BLaER1 treated with 17β-estradiol and CSF1 and Interleukin-3, amounts not matched to agents 10 nM and 100 nM (cell line): ENCODE data around the gene ABHD4.
A peak's percentile ranks its signal among the peaks of the same experiment; 100 is the strongest.
"Not testable (repeated sequence)": the region's sequence is repeated elsewhere in the genome, so short reads cannot be mapped to it uniquely, and the experiment has no call there.

Source experiments
- H3K27ac ChIP-seq, 11 experiments: shearing (Covaris generic); formaldehyde crosslinking; 2 replicates each; pipeline ENCODE4 v1.8.1; 2022
- H3K27me3 ChIP-seq, 11 experiments: shearing (Covaris generic); formaldehyde crosslinking; 2 replicates each; pipeline ENCODE4 v1.8.1; 2022
- H3K36me3 ChIP-seq, 11 experiments: shearing (Covaris generic); formaldehyde crosslinking; 2 replicates each; pipeline ENCODE4 v1.8.1; 2022
- H3K4me1 ChIP-seq, 10 experiments: shearing (Covaris generic); formaldehyde crosslinking; 2 replicates each; pipeline ENCODE4 v1.8.1; 2022
- H3K4me2 ChIP-seq, 11 experiments: shearing (Covaris generic); formaldehyde crosslinking; 2 replicates each; pipeline ENCODE4 v1.8.1; 2022
- H3K4me3 ChIP-seq, 10 experiments: shearing (Covaris generic); formaldehyde crosslinking; 2 replicates each; pipeline ENCODE4 v1.8.1; 2022
- H3K9ac ChIP-seq, 11 experiments: shearing (Covaris generic); formaldehyde crosslinking; 2 replicates each; pipeline ENCODE4 v1.8.1; 2022
- H3K9me3 ChIP-seq, 11 experiments: shearing (Covaris generic); formaldehyde crosslinking; replicated peaks in 1 of 11; 2 replicates each; pipeline ENCODE4 v1.8.1; 2022
- H4K20me1 ChIP-seq, 11 experiments: shearing (Covaris generic); formaldehyde crosslinking; 2 replicates each; pipeline ENCODE4 v1.8.1; 2022
- Cebpa-rat ChIP-seq, 11 experiments: shearing (Covaris generic); IDR thresholded peaks; 2 replicates each; pipeline ENCODE4 v1.8.1; 2022

ABHD4 gene

GRCh38 chr14:22577334-22577908 lies 20.7 kb upstream of the ABHD4 start:
- Histone ChIP-seq H3K4me1 (peaks cover 0 to 33% (median 10%) of the 10 kb centered on the region in 10 experiments; a peak in 16 of 20 replicates), H3K27me3 (no peaks in the 10 kb centered on the region), H3K9me3 (0 out of 22 replicates have a peak, but pooled peaks cover 0 to 6% (median 0%) of the 10 kb centered on the region in 11 experiments), H3K4me2 (no peak overlapping the region), H3K36me3 (peaks cover 52 to 89% (median 59%) of the 10 kb centered on the region in 11 experiments), H3K27ac (no peak overlapping the region), H3K9ac (no peak overlapping the region), H4K20me1 (peaks cover 0 to 86% (median 12%) of the 10 kb centered on the region in 11 experiments; a peak in 11 of 22 replicates), H3K4me3 (no peak overlapping the region)
- TF ChIP-seq Cebpa-rat (IDR thresholded peaks at IDR 0.05): no peak

DNA sequence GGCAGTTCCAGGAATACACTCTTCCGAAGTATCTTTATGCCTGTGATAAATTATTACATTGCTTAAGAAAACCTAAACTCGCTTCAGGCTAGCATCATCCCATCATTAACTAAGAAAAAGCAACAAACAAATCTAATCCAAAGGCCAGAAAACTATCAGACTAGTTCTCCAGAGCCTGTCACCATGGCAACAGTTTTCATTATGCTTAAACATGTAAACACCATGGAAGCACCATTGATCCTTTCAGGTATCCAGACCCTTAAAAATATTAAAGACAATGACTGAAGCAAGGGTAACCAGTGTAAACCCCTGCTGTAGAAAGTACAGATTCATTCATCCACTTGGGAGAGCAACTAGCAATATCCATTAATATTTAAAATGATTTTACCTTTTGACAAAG lies 18.9 kb upstream of the ABHD4 start:
- no peak overlapping the region for H3K27ac ChIP-seq

GRCh38 chr14:22579881-22580280 lies 18.2 kb upstream of the ABHD4 start:
- no peak overlapping the region for H3K4me3 ChIP-seq
- peaks cover 24 to 31% (median 27%) of the 10 kb centered on the region in 10 experiments for H3K4me1 ChIP-seq
- H3K9me3 ChIP-seq: 0 out of 22 replicates have a peak, but pooled peaks cover 0 to 6% (median 0%) of the 10 kb centered on the region in 11 experiments
- peaks cover 0 to 96% (median 28%) of the 10 kb centered on the region in 11 experiments; a peak in 12 of 22 replicates for H4K20me1 ChIP-seq
- H3K36me3 ChIP-seq: peaks cover 29 to 78% (median 42%) of the 10 kb centered on the region in 11 experiments
- no peak overlapping the region for H3K27ac ChIP-seq
- TF ChIP-seq Cebpa-rat (IDR thresholded peaks at IDR 0.05): no peak
- no peak overlapping the region for H3K9ac ChIP-seq
- no peaks in the 10 kb centered on the region for H3K27me3 ChIP-seq
- H3K4me2 ChIP-seq: no peak overlapping the region

More for the DNA sequence above, 18.9 kb upstream of the ABHD4 start:
- TF ChIP-seq Cebpa-rat (IDR thresholded peaks at IDR 0.05): no peak
- Histone ChIP-seq H3K4me2 (no peak overlapping the region), H3K9ac (0 out of 22 replicates have a peak overlapping the region, but pooled peaks of 1 of the 11 experiments have one; percentile 45), H4K20me1 (peaks cover 0 to 96% (median 23%) of the 10 kb centered on the region in 11 experiments; a peak in 12 of 22 replicates), H3K9me3 (0 out of 22 replicates have a peak, but pooled peaks cover 0 to 6% (median 0%) of the 10 kb centered on the region in 11 experiments), H3K4me3 (no peak overlapping the region), H3K36me3 (peaks cover 36 to 78% (median 42%) of the 10 kb centered on the region in 11 experiments), H3K27me3 (no peaks in the 10 kb centered on the region), H3K4me1 (peaks cover 18 to 31% (median 22%) of the 10 kb centered on the region in 10 experiments)

DNA sequence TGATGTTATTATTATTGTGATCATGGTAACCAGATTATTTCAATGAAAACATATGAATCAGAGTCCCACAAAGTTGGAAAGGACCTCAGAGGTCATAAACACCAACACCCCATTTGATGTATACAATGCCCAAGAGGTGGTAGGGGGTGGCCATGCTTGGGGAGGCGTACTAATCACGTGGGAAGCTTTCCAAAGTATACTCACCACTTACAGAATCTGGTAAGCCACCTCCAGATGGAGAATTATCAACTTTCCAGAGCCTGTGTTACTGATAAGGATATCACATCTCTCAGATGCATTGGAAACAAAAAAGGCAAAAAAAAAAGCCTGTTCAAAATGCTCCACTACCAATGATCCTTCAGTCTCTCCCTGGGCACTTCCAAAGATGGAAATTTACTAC lies 17.5 kb upstream of the ABHD4 start:
- H3K27ac ChIP-seq: no peak overlapping the region
- H4K20me1 ChIP-seq: peaks cover 0 to 96% (median 28%) of the 10 kb centered on the region in 11 experiments; a peak in 12 of 22 replicates
- H3K4me1 ChIP-seq: peaks cover 24 to 36% (median 32%) of the 10 kb centered on the region in 10 experiments
- H3K36me3 ChIP-seq: peaks cover 22 to 71% (median 36%) of the 10 kb centered on the region in 11 experiments
- no peak overlapping the region for H3K4me3 ChIP-seq
- H3K27me3 ChIP-seq: no peaks in the 10 kb centered on the region
- no peak overlapping the region for H3K9ac ChIP-seq
- H3K9me3 ChIP-seq: 0 out of 22 replicates have a peak, but pooled peaks cover 0 to 3% (median 0%) of the 10 kb centered on the region in 11 experiments
- no peak overlapping the region for H3K4me2 ChIP-seq
- no peak for TF ChIP-seq Cebpa-rat (IDR thresholded peaks at IDR 0.05)

GRCh38 chr14:22583994-22584393 lies 14.1 kb upstream of the ABHD4 start:
- Histone ChIP-seq H4K20me1 (peaks cover 0 to 67% (median 22%) of the 10 kb centered on the region in 11 experiments; a peak in 12 of 22 replicates), H3K27me3 (no peaks in the 10 kb centered on the region), H3K4me3 (no peak overlapping the region), H3K4me2 (peak overlapping the region; percentile 44 to 97 (median 57)), H3K9ac (peak overlapping the region in 2 of 11 experiments; percentile 30 to 52; a peak in 2 of 22 replicates), H3K36me3 (peaks cover 13 to 46% (median 24%) of the 10 kb centered on the region in 11 experiments; a peak in 20 of 22 replicates), H3K4me1 (peaks cover 49 to 62% (median 58%) of the 10 kb centered on the region in 10 experiments), H3K9me3 (no peaks in the 10 kb centered on the region), H3K27ac (peak overlapping the region in 2 of 11 experiments; percentile 13 to 48; a peak in 1 of 22 replicates)
- TF ChIP-seq Cebpa-rat (IDR thresholded peaks at IDR 0.05): no peak

- Histone ChIP-seq H3K36me3 (peaks cover 0 to 22% (median 10%) of the 10 kb centered on the region in 11 experiments; a peak in 10 of 22 replicates), H3K9me3 (no peaks in the 10 kb centered on the region), H3K27ac (no peak overlapping the region), H3K9ac (peak overlapping the region in 2 of 11 experiments; percentile 83 to 84; a peak in 3 of 22 replicates), H3K4me3 (peak overlapping the region in 3 of 10 experiments; percentile 70 to 80 (median 75); a peak in 4 of 20 replicates), H3K27me3 (no peaks in the 10 kb centered on the region), H4K20me1 (peaks cover 0 to 36% (median 11%) of the 10 kb centered on the region in 11 experiments; a peak in 12 of 22 replicates), H3K4me1 (peaks cover 62 to 74% (median 68%) of the 10 kb centered on the region in 10 experiments), H3K4me2 (peak overlapping the region; percentile 74 to 97 (median 86); a peak in 21 of 22 replicates)
- TF ChIP-seq Cebpa-rat (IDR thresholded peaks at IDR 0.05): no peak
Observed at GRCh38 chr14:22587247-22587646, 10.9 kb upstream of the ABHD4 start.

GRCh38 chr14:22587677-22588422 lies 10.2 kb upstream of the ABHD4 start:
- Histone ChIP-seq H3K36me3 (peaks cover 0 to 22% (median 10%) of the 10 kb centered on the region in 11 experiments; a peak in 10 of 22 replicates), H3K4me1 (peaks cover 59 to 70% (median 64%) of the 10 kb centered on the region in 10 experiments), H4K20me1 (peaks cover 0 to 32% (median 11%) of the 10 kb centered on the region in 11 experiments; a peak in 12 of 22 replicates), H3K4me2 (peak overlapping the region; percentile 74 to 97 (median 86)), H3K27ac (peak overlapping the region; percentile 68 to 93 (median 81); a peak in 19 of 22 replicates), H3K4me3 (peak overlapping the region; percentile 70 to 86 (median 78)), H3K9ac (peak overlapping the region; percentile 78 to 87 (median 84))
- not testable (repeated sequence) for H3K9me3 ChIP-seq, H3K27me3 ChIP-seq

- Histone ChIP-seq H3K9ac (peak overlapping the region; percentile 78 to 87 (median 84)), H3K27me3 (no peaks in the 10 kb centered on the region), H3K4me2 (peak overlapping the region; percentile 74 to 97 (median 86)), H3K9me3 (no peaks in the 10 kb centered on the region), H3K27ac (peak overlapping the region; percentile 68 to 93 (median 81)), H3K4me1 (peaks cover 51 to 62% (median 57%) of the 10 kb centered on the region in 10 experiments), H3K36me3 (peaks cover 0 to 22% (median 10%) of the 10 kb centered on the region in 11 experiments; a peak in 10 of 22 replicates), H4K20me1 (peaks cover 0 to 25% (median 9%) of the 10 kb centered on the region in 11 experiments; a peak in 11 of 22 replicates), H3K4me3 (peak overlapping the region; percentile 70 to 86 (median 78))
- TF ChIP-seq Cebpa-rat (IDR thresholded peaks at IDR 0.05): no peak
Observed at GRCh38 chr14:22588526-22589095, 9.5 kb upstream of the ABHD4 start.
